ENCODE measurements around the gene ACOXL. TPM values are rescaled to one million over a fixed set of nuclear protein-coding genes. Genes with fewer than 3 reads are reported as not detected.
A peak's percentile ranks its signal among the peaks of the same experiment; 100 is the strongest.

The ACOXL gene
- total RNA-seq, 2 experiments from 2014 or later = not detected

DNA sequence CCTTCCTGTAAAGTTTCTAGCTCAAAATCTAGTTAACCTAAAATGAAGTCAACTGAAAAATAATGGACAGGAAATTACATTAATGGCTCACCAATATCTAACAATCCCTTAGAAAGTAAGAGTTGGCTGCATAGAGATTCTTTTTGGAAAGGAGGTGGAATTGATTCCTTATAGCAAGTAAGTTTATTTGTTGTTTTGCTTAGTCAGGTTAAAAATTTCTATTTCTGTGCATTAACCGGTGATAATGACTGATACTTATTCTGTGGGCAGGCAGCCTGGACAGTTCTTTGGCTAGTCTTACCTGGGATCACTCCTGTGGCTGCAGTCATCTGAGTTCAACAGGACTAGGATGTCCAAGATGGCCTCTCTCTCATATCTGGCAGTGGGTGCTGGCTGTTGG, 381.5 kb downstream of the ACOXL start:
- Mint-ChIP-seq H3K27ac (no peak overlapping the region), H3K4me1 (ENCODE audit: low read depth) (peaks cover 20% of the 10 kb centered on the region), H3K9me3 (no peaks in the 10 kb centered on the region), H3K36me3 (ENCODE audit: low read depth) (no peaks in the 10 kb centered on the region), H3K27me3 (peaks cover 72% of the 10 kb centered on the region), H3K4me3 (no peak overlapping the region)
- Histone ChIP-seq H3K4me3 (ENCODE audit: low read length) (no peak overlapping the region), H3K9me3 (ENCODE audit: control insufficient read depth in 1 of 2, insufficient read depth in 1 of 2, low read length in 2 of 2) (peaks cover 0 to 7% of the 10 kb centered on the region in 2 experiments), H3K36me3 (ENCODE audit: insufficient read depth, low read length) (no peaks in the 10 kb centered on the region), H3K4me1 (ENCODE audit: insufficient read depth, low read length) (peaks cover 22% of the 10 kb centered on the region), H3K27ac (ENCODE audit: low read depth in 1 of 2, low read length in 2 of 2) (no peak overlapping the region), H3K27me3 (ENCODE audit: control insufficient read depth in 1 of 2, insufficient read depth in 2 of 2, low read length in 2 of 2) (peaks cover 31 to 45% of the 10 kb centered on the region in 2 experiments)
- TF ChIP-seq, protein P1, sequence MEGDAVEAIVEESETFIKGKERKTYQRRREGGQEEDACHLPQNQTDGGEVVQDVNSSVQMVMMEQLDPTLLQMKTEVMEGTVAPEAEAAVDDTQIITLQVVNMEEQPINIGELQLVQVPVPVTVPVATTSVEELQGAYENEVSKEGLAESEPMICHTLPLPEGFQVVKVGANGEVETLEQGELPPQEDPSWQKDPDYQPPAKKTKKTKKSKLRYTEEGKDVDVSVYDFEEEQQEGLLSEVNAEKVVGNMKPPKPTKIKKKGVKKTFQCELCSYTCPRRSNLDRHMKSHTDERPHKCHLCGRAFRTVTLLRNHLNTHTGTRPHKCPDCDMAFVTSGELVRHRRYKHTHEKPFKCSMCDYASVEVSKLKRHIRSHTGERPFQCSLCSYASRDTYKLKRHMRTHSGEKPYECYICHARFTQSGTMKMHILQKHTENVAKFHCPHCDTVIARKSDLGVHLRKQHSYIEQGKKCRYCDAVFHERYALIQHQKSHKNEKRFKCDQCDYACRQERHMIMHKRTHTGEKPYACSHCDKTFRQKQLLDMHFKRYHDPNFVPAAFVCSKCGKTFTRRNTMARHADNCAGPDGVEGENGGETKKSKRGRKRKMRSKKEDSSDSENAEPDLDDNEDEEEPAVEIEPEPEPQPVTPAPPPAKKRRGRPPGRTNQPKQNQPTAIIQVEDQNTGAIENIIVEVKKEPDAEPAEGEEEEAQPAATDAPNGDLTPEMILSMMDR (IDR thresholded peaks at IDR 0.05) = no peak
- intact Hi-C loops (cut with DNase I, micrococcal nuclease) = loop anchor here (10.0 kb wide), 2 partner anchors 299 to 621 kb away; no protein-coding TSS in a partner anchor
- ChIA-PET POLR2A (no interaction called here), CTCF (no interaction called here)
- ATAC-seq (ENCODE audit: poor library complexity) (no peak), DNase-seq (no peak)

DNA sequence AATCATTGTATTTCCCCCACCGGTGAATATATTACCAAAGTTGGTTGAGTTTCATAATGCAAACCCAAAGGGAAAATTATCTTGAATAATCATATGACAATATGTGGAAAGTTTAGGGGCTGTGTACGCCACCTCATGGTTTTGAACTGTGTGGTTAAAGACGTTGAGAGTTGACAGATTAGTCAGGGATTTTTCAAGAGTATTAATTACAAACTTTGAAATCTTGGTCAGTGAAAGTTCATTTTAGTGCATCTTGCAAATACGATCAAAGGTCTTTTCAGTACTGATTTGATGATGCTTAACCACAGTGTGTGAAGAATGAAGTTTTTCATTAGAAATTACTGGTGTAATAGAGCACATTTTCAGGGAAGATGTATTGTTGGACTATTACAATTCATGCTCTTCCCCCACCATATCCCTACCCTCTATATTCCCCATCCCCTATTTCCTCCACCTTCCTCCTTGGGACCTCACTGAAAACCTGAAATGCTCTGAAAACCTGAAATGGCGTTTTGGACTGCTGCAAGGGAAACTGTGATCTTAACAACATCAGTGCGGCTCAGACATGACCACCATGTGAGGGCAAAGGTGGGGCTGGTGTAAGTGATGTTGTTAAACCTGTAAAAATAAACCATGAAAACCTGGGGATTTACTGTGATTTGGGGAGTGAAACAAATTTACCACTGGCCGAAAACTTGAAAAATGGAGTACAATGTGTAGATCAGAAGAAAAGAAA, 383.8 kb downstream of the ACOXL start:
- intact Hi-C loops (cut with DNase I, micrococcal nuclease) = loop anchor here (2.0 to 10.0 kb wide), 6 partner anchors 301 to 936 kb away; partner anchors contain the start of gene BUB1 (in 1 of the 2)
- peaks cover 71% of the 10 kb centered on the region for H3K27me3 Mint-ChIP-seq
- H3K9me3 Mint-ChIP-seq = no peaks in the 10 kb centered on the region
- peaks cover 42% of the 10 kb centered on the region for H3K4me1 ChIP-seq (ENCODE audit: insufficient read depth, low read length)
- ChIA-PET POLR2A (no interaction called here), CTCF (interaction anchor here (2.0 kb wide), 1 partner anchor 9 kb away, joined by 6 read pairs; no protein-coding TSS in a partner anchor)
- H3K27ac Mint-ChIP-seq = no peak overlapping the region
- no peak overlapping the region for H3K4me3 ChIP-seq (ENCODE audit: low read length)
- H3K9me3 ChIP-seq (ENCODE audit: control insufficient read depth in 1 of 2, insufficient read depth in 1 of 2, low read length in 2 of 2) = peaks cover 0 to 20% of the 10 kb centered on the region in 2 experiments
- H3K4me3 Mint-ChIP-seq = peak overlapping the region; percentile 74
- peaks cover 33% of the 10 kb centered on the region for H3K4me1 Mint-ChIP-seq (ENCODE audit: low read depth)
- DNase-seq (peak in 1 of 14 experiments; percentile 25), ATAC-seq (ENCODE audit: poor library complexity) (no peak)
- no peaks in the 10 kb centered on the region for H3K36me3 ChIP-seq (ENCODE audit: insufficient read depth, low read length)
- peaks cover 4% of the 10 kb centered on the region for H3K36me3 Mint-ChIP-seq (ENCODE audit: low read depth)
- TF ChIP-seq, protein P1 (IDR thresholded peaks at IDR 0.05) = no peak
- peaks cover 46 to 60% of the 10 kb centered on the region in 2 experiments for H3K27me3 ChIP-seq (ENCODE audit: control insufficient read depth in 1 of 2, insufficient read depth in 2 of 2, low read length in 2 of 2)
- no peak overlapping the region for H3K27ac ChIP-seq (ENCODE audit: low read depth in 1 of 2, low read length in 2 of 2)

DNA sequence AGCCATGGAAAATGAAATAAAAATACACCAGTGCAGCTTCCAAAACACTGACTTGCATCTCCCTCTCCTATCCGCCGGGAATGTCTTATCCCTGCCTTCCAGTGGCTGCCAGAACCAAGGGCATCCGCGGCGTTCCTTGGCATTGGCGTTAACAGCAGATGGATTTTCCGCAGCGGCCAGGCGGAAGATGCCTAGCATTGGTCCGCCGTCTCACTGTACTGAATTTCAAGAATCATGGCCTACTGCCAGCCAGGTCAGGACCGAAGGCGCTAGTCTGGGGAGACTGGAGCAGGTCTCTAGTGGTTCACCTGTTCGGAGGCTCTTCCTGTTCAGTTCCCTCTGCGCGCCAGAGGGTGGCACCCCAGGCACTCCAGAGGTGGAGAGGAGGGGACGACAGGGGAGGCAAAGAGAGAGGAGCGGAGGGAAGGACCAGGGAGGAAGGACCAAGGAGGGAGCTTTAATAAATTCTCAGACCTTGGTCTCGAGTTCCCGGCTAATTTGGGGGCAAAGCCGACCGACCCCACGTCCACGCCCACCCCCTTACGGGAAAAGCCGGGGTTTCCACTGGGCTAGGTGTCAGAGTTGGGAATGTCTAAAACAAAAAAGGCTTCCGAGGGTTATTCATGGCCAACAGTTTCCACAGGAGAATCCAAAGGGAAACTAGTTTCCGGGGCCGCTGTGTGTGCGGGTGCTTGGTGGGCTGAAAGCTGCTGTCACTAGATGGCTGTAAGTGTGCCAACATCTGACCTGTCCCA, 384.6 kb downstream of the ACOXL start:
- Histone ChIP-seq H3K36me3 (ENCODE audit: insufficient read depth, low read length) (no peaks in the 10 kb centered on the region), H3K4me3 (ENCODE audit: low read length) (peak overlapping the region; percentile 95), H3K4me1 (ENCODE audit: insufficient read depth, low read length) (peaks cover 50% of the 10 kb centered on the region), H3K27me3 (ENCODE audit: control insufficient read depth in 1 of 2, insufficient read depth in 2 of 2, low read length in 2 of 2) (peaks cover 46 to 60% of the 10 kb centered on the region in 2 experiments), H3K27ac (ENCODE audit: low read depth in 1 of 2, low read length in 2 of 2) (no peak overlapping the region), H3K9me3 (ENCODE audit: control insufficient read depth in 1 of 2, insufficient read depth in 1 of 2, low read length in 2 of 2) (peaks cover 0 to 23% of the 10 kb centered on the region in 2 experiments)
- Mint-ChIP-seq H3K4me3 (peak overlapping the region; percentile 82), H3K27ac (no peak overlapping the region), H3K36me3 (ENCODE audit: low read depth) (peaks cover 12% of the 10 kb centered on the region), H3K4me1 (ENCODE audit: low read depth) (peaks cover 33% of the 10 kb centered on the region), H3K27me3 (peaks cover 67% of the 10 kb centered on the region), H3K9me3 (no peaks in the 10 kb centered on the region)
- ATAC-seq (ENCODE audit: poor library complexity) (peak; percentile 62), DNase-seq (peak; percentile 49 to 87 (median 66))
- TF ChIP-seq, protein P1 (IDR thresholded peaks at IDR 0.05) = peak; percentile 79
- ChIA-PET CTCF (interaction anchor here (1.0 to 2.0 kb wide), 2 partner anchors 9 to 71 kb away, joined by 3 to 6 read pairs; no protein-coding TSS in a partner anchor), POLR2A (interaction anchor here (0.7 kb wide), 1 partner anchor 9 kb away, joined by 4 read pairs; no protein-coding TSS in a partner anchor)
- intact Hi-C loops (cut with DNase I, micrococcal nuclease) = loop anchor here (1.0 to 10.0 kb wide), 7 partner anchors 302 to 935 kb away; partner anchors contain the start of gene BUB1 (in 1 of the 2)

All from CD4-positive, alpha-beta T cell (primary cell).